H9 (cell line): Measurements from ENCODE around the gene FSIP1. TPM values are rescaled to one million over a fixed set of nuclear protein-coding genes. Genes with fewer than 3 reads are reported as not detected.

ENCODE experiments used
- DNase-seq: peaks from one replicate; pipeline ENCODE4 v3.0.0-alpha.2; 2017
- H2AFZ ChIP-seq: one replicate; pipeline ENCODE4 v1.6.1; 2013; ENCODE audit warnings: mild to moderate bottlenecking, low read length, control low read depth, moderate library complexity
- H2AK5ac ChIP-seq: 2 replicates; pipeline ENCODE4 v1.6.1; 2013; ENCODE audit warnings: low read length, control low read depth, mixed read lengths; ENCODE audit not compliant: insufficient read length
- H2BK120ac ChIP-seq: one replicate; pipeline ENCODE4 v1.6.1; 2013; ENCODE audit warnings: low read depth, mild to moderate bottlenecking, low read length, control low read depth, inconsistent platforms; ENCODE audit not compliant: poor library complexity, severe bottlenecking
- H2BK12ac ChIP-seq: 2 replicates; pipeline ENCODE4 v1.6.1; 2013; ENCODE audit warnings: low read length, control low read depth, mixed read lengths, low read depth; ENCODE audit not compliant: insufficient read length
- H2BK15ac ChIP-seq: 2 replicates; pipeline ENCODE4 v1.6.1; 2013; ENCODE audit warnings: low read depth, low read length, control low read depth
- H2BK20ac ChIP-seq: one replicate; pipeline ENCODE4 v1.6.1; 2013; ENCODE audit warnings: low read depth, mild to moderate bottlenecking, low read length, control low read depth, inconsistent platforms; ENCODE audit not compliant: poor library complexity, severe bottlenecking
- H2BK5ac ChIP-seq: 2 replicates; pipeline ENCODE4 v1.6.1; 2013; ENCODE audit warnings: low read length, control low read depth, mixed read lengths; ENCODE audit not compliant: insufficient read length
- H3K14ac ChIP-seq: 2 replicates; pipeline ENCODE4 v1.6.1; 2013; ENCODE audit warnings: low read length, control low read depth; ENCODE audit not compliant: insufficient read depth
- H3K18ac ChIP-seq: 2 replicates; pipeline ENCODE4 v1.6.1; 2013; ENCODE audit warnings: low read depth, mild to moderate bottlenecking, mixed read lengths, low read length, control low read depth; ENCODE audit not compliant: insufficient read length
- H3K23ac ChIP-seq: 2 replicates; pipeline ENCODE4 v1.6.1; 2013; ENCODE audit warnings: low read length, control low read depth, mixed read lengths, low read depth; ENCODE audit not compliant: insufficient read length
- H3K23me2 ChIP-seq: 2 replicates; pipeline ENCODE4 v1.6.1; 2013; ENCODE audit warnings: low read depth, mild to moderate bottlenecking, mixed read lengths, low read length, control low read depth; ENCODE audit not compliant: insufficient read length, poor library complexity, severe bottlenecking
- H3K27ac ChIP-seq: 2 replicates; pipeline ENCODE4 v1.5.1; 2013; ENCODE audit warnings: low read length, control low read depth, mixed read lengths, low read depth; ENCODE audit not compliant: insufficient read length
- H3K27me3 ChIP-seq: 2 replicates; pipeline ENCODE4 v1.6.1; 2013; ENCODE audit warnings: low read length, control low read depth, inconsistent platforms; ENCODE audit not compliant: insufficient read depth
- H3K4ac ChIP-seq: 2 replicates; pipeline ENCODE4 v1.6.1; 2013; ENCODE audit warnings: low read depth, mild to moderate bottlenecking, control low read depth, inconsistent platforms, low read length, moderate library complexity
- H3K4me1 ChIP-seq: 2 replicates; pipeline ENCODE4 v1.6.1; 2013; ENCODE audit warnings: low read length, control low read depth, inconsistent platforms; ENCODE audit not compliant: insufficient read depth
- H3K4me2 ChIP-seq: 2 replicates; pipeline ENCODE4 v1.6.1; 2013; ENCODE audit warnings: low read length, control low read depth, mixed read lengths; ENCODE audit not compliant: insufficient read length, insufficient read depth
- H3K56ac ChIP-seq: 2 replicates; pipeline ENCODE4 v1.6.1; 2013; ENCODE audit warnings: low read depth, mild to moderate bottlenecking, mixed read lengths, low read length, control low read depth; ENCODE audit not compliant: insufficient read length
- H3K79me1 ChIP-seq: 2 replicates; pipeline ENCODE4 v1.6.1; 2013; ENCODE audit warnings: low read depth, mild to moderate bottlenecking, moderate library complexity, low read length, control low read depth, inconsistent platforms; ENCODE audit not compliant: insufficient read depth, poor library complexity, severe bottlenecking
- H3K79me2 ChIP-seq: 2 replicates; pipeline ENCODE4 v1.6.1; 2013; ENCODE audit warnings: low read length, control low read depth, inconsistent platforms; ENCODE audit not compliant: insufficient read depth
- H3K9ac ChIP-seq: 2 replicates; pipeline ENCODE4 v1.6.1; 2013; ENCODE audit warnings: low read length, control low read depth, mixed read lengths; ENCODE audit not compliant: insufficient read length; ENCODE audit errors: extremely low read depth
- H3K9me3 ChIP-seq: one replicate; pipeline ENCODE4 v1.6.1; 2013; ENCODE audit warnings: low read depth, low read length, inconsistent platforms; ENCODE audit not compliant: control insufficient read depth
- H3T11ph ChIP-seq: one replicate; pipeline ENCODE4 v1.6.1; 2013; ENCODE audit warnings: mild to moderate bottlenecking, low read length, control low read depth, inconsistent platforms
- H4K20me1 ChIP-seq: one replicate; pipeline ENCODE4 v1.6.1; 2013; ENCODE audit not compliant: control insufficient read depth, insufficient read length, insufficient read depth
- H4K5ac ChIP-seq: 2 replicates; pipeline ENCODE4 v1.6.1; 2013; ENCODE audit warnings: low read depth, mild to moderate bottlenecking, mixed read lengths, low read length, control low read depth; ENCODE audit not compliant: insufficient read length
- H4K8ac ChIP-seq: replicated peaks from 2 replicates; pipeline ENCODE4 v1.6.1; 2013; ENCODE audit warnings: low read length, control low read depth, mixed read lengths, low read depth; ENCODE audit not compliant: insufficient read length
- H4K91ac ChIP-seq: 2 replicates; pipeline ENCODE4 v1.6.1; 2013; ENCODE audit warnings: low read depth, mild to moderate bottlenecking, moderate library complexity, mixed read lengths, low read length, control low read depth; ENCODE audit not compliant: insufficient read length
- H3K27ac Mint-ChIP-seq, 3 experiments: 2 replicates in 2 of 3; 3 replicates in 1 of 3; pipeline ENCODE4 v1.8.0; 2020 to 2021; ENCODE audit warnings: mixed read lengths in 3 of 3, mild to moderate bottlenecking in 1 of 3, moderate library complexity in 1 of 3
- H3K27me3 Mint-ChIP-seq: 2 replicates; pipeline ENCODE4 v1.8.0; 2021; ENCODE audit warnings: low read depth, mild to moderate bottlenecking, moderate library complexity, mixed read lengths
- H3K36me3 Mint-ChIP-seq, 3 experiments: 2 replicates in 2 of 3; 3 replicates in 1 of 3; pipeline ENCODE4 v1.8.0; 2020 to 2021; ENCODE audit warnings: low read depth in 3 of 3, mixed read lengths in 3 of 3; ENCODE audit not compliant: insufficient read depth in 1 of 3
- H3K4me1 Mint-ChIP-seq, 2 experiments: 2 replicates each; pipeline ENCODE4 v1.8.0; 2020; ENCODE audit warnings: mixed read lengths in 2 of 2
- H3K4me3 Mint-ChIP-seq, 2 experiments: 2 replicates in 1 of 2; 3 replicates in 1 of 2; pipeline ENCODE4 v1.8.0; 2020 to 2021; ENCODE audit warnings: mild to moderate bottlenecking in 2 of 2, mixed read lengths in 2 of 2, moderate library complexity in 1 of 2
- H3K9me3 Mint-ChIP-seq, 2 experiments: 2 replicates in 1 of 2; 3 replicates in 1 of 2; pipeline ENCODE4 v1.8.0; 2020; ENCODE audit warnings: mild to moderate bottlenecking in 2 of 2, mixed read lengths in 2 of 2, moderate library complexity in 1 of 2
- WGBS: extraction: QIAGEN DNeasy Blood & Tissue Kit; methylation state at CpG from one replicate; pipeline ENCODE4 v1.1.7; 2013; ENCODE audit warnings: missing lambda C conversion rate, low lambda C conversion rate, mixed read lengths; ENCODE audit not compliant: insufficient read length; ENCODE audit errors: extremely low coverage; 5-methylcytosine and 5-hydroxymethylcytosine counted together
- total RNA-seq: library from RNA; stranded (reverse); gene quantifications from 2 replicates; pipeline ENCODE4 v1.2.1, GENCODE V29; 2021
- TF ChIP-seq, protein P1 (sequence below): fragments of 200-600 bp; sonication (generic); conservative IDR thresholded peaks from 3 replicates; pipeline ENCODE4 v1.8.0; 2021; ENCODE audit warnings: antibody characterized with exemption, mild to moderate bottlenecking

Gene FSIP1
- total RNA-seq, 1 experiment from 2014 or later, result 0.96 TPM

DNA sequence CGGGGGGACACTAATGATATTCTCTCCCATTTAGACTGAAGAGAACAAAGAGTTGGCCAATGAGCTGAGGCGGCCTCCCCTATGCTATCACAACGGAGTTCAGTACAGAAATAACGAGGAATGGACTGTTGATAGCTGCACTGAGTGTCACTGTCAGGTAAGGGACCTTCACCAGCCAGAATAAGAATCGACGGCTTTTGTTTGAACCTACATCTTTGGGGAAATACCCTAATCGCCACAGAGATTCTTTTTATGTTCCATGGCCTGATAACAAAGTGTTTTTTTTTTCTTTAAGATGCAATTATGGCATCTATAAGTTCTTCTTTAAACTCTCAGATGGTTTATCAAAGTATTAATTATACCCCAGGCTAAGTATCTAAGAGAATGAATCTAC is 198.4 kb downstream of the FSIP1 start:
- no peak overlapping the region for H2BK5ac ChIP-seq
- H3K79me1 ChIP-seq, result no peaks in the 10 kb centered on the region
- H4K91ac ChIP-seq, result no peak overlapping the region
- H3K9me3 Mint-ChIP-seq, result peaks cover 0 to 5% of the 10 kb centered on the region in 2 experiments; a peak in 1 of 5 replicates
- no peak overlapping the region for H3K14ac ChIP-seq
- H2AK5ac ChIP-seq, result no peak overlapping the region
- no peak overlapping the region for H2BK12ac ChIP-seq
- no CpG with 5 or more reads among the region's 7 CpGs for WGBS
- H4K8ac ChIP-seq, result no peak overlapping the region
- H3K27ac ChIP-seq, result no peak overlapping the region
- TF ChIP-seq, protein P1, sequence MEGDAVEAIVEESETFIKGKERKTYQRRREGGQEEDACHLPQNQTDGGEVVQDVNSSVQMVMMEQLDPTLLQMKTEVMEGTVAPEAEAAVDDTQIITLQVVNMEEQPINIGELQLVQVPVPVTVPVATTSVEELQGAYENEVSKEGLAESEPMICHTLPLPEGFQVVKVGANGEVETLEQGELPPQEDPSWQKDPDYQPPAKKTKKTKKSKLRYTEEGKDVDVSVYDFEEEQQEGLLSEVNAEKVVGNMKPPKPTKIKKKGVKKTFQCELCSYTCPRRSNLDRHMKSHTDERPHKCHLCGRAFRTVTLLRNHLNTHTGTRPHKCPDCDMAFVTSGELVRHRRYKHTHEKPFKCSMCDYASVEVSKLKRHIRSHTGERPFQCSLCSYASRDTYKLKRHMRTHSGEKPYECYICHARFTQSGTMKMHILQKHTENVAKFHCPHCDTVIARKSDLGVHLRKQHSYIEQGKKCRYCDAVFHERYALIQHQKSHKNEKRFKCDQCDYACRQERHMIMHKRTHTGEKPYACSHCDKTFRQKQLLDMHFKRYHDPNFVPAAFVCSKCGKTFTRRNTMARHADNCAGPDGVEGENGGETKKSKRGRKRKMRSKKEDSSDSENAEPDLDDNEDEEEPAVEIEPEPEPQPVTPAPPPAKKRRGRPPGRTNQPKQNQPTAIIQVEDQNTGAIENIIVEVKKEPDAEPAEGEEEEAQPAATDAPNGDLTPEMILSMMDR, result no peak
- H3K23me2 ChIP-seq, result peaks cover 15% of the 10 kb centered on the region
- no peaks in the 10 kb centered on the region; the same call in 1 of the 2 replicates for H3K79me2 ChIP-seq
- no peak overlapping the region for H3T11ph ChIP-seq
- no peak overlapping the region for H3K56ac ChIP-seq
- no peak overlapping the region for H3K4me3 Mint-ChIP-seq
- H3K4me2 ChIP-seq, result no peak overlapping the region
- H3K9ac ChIP-seq, result no peak overlapping the region
- H3K4me1 Mint-ChIP-seq, result peaks cover 26 to 34% of the 10 kb centered on the region in 2 experiments
- H2BK120ac ChIP-seq, result no peak overlapping the region
- no peak overlapping the region for H2BK15ac ChIP-seq
- no peaks in the 10 kb centered on the region for H3K9me3 ChIP-seq
- H3K36me3 Mint-ChIP-seq, result peaks cover 45 to 75% (median 74%) of the 10 kb centered on the region in 3 experiments; a peak in 6 of 7 replicates
- no peaks in the 10 kb centered on the region; the same call in 1 of the 2 replicates for H3K4me1 ChIP-seq
- no peak overlapping the region for H2AFZ ChIP-seq
- no peak overlapping the region for H3K23ac ChIP-seq
- no peaks in the 10 kb centered on the region for H3K27me3 ChIP-seq
- H3K27me3 Mint-ChIP-seq, result peaks cover 3% of the 10 kb centered on the region
- H2BK20ac ChIP-seq, result no peak overlapping the region
- H4K5ac ChIP-seq, result no peak overlapping the region
- DNase-seq, result no peak
- no peak overlapping the region for H3K4ac ChIP-seq
- H3K18ac ChIP-seq, result no peak overlapping the region
- no peak overlapping the region; a peak in 2 of 7 replicates for H3K27ac Mint-ChIP-seq
- no peaks in the 10 kb centered on the region for H4K20me1 ChIP-seq
